Caco-2 (cell line): ENCODE measurements around the gene PTMA. TPM values are rescaled to one million over a fixed set of nuclear protein-coding genes. Genes with fewer than 3 reads are reported as not detected.
A peak's percentile ranks its signal among the peaks of the same experiment; 100 is the strongest.

Source experiments
- BruUV-seq: library from RNA; stranded (reverse); fragments of 400-500 nt; replicated peaks from 2 replicates; lab custom pipeline; 2021; lab: Mats Ljungman, UMichigan
- CTCF ChIA-PET: fragments of 300-600 bp; sonication (Branson Sonifier 250); formaldehyde crosslinking; loops from one replicate; lab custom pipeline; 2022; ENCODE audit warnings: antibody characterized with exemption; lab: Charles Lee
- POLR2A ChIA-PET: fragments of 300-600 bp; sonication (Branson Sonifier 250); formaldehyde crosslinking; loops from one replicate; lab custom pipeline; 2022; ENCODE audit warnings: antibody characterized with exemption; lab: Charles Lee
- DNase-seq, 2 experiments: peaks; one replicate each; pipeline versions ENCODE4 v3.0.0 to v3.0.0-alpha.2; 2020 to 2022
- H3K27me3 ChIP-seq: replicated peaks from 2 replicates; pipeline ENCODE4 v1.6.0; 2011; ENCODE audit warnings: low read length; ENCODE audit not compliant: control insufficient read depth, insufficient read depth
- H3K36me3 ChIP-seq: 2 replicates; pipeline ENCODE4 v1.5.1; 2011; ENCODE audit warnings: low read length; ENCODE audit not compliant: control insufficient read depth, insufficient read depth
- H3K4me1 ChIP-seq: fragments of 250-450 bp; sonication (Bioruptor Pico); 2 replicates; pipeline ENCODE4 v1.5.1; 2020; ENCODE audit warnings: mild to moderate bottlenecking
- H3K4me3 ChIP-seq: 2 replicates; pipeline ENCODE4 v1.5.1; 2011; ENCODE audit warnings: low read depth, mild to moderate bottlenecking, control low read depth, low read length
- H3K9me3 ChIP-seq: fragments of 250-450 bp; sonication (Bioruptor Pico); 2 replicates; pipeline ENCODE4 v1.5.1; 2020; ENCODE audit warnings: mild to moderate bottlenecking, moderate library complexity
- H3K27ac Mint-ChIP-seq: one replicate; pipeline ENCODE4 v1.8.0; 2022; ENCODE audit warnings: mixed read lengths; ENCODE audit not compliant: unreplicated experiment
- H3K27me3 Mint-ChIP-seq: one replicate; pipeline ENCODE4 v1.8.0; 2022; ENCODE audit warnings: mixed read lengths; ENCODE audit not compliant: insufficient read depth, unreplicated experiment
- H3K36me3 Mint-ChIP-seq: one replicate; pipeline ENCODE4 v1.8.0; 2022; ENCODE audit warnings: mild to moderate bottlenecking, mixed read lengths; ENCODE audit not compliant: insufficient read depth, unreplicated experiment
- H3K4me1 Mint-ChIP-seq: one replicate; pipeline ENCODE4 v1.8.0; 2022; ENCODE audit warnings: low read depth, mixed read lengths; ENCODE audit not compliant: unreplicated experiment
- H3K4me3 Mint-ChIP-seq: one replicate; pipeline ENCODE4 v1.8.0; 2022; ENCODE audit warnings: mild to moderate bottlenecking, moderate library complexity, mixed read lengths; ENCODE audit not compliant: unreplicated experiment
- H3K9me3 Mint-ChIP-seq: one replicate; pipeline ENCODE4 v1.8.0; 2022; ENCODE audit warnings: mixed read lengths; ENCODE audit not compliant: unreplicated experiment
- CTCF ChIP-seq, 2 experiments: fragments of 200-600 bp in 1 of 2; IDR thresholded peaks; 1 replicate in 1 of 2; 2 replicates in 1 of 2; pipeline versions ENCODE4 v1.5.1 to v1.8.0; 2011 to 2022; ENCODE audit warnings: antibody characterized with exemption in 1 of 2, control low read depth in 1 of 2, inconsistent platforms in 1 of 2, low read depth in 1 of 2, low read length in 1 of 2, mild to moderate bottlenecking in 1 of 2, moderate library complexity in 1 of 2; ENCODE audit not compliant: insufficient read depth in 1 of 2, severe bottlenecking in 1 of 2, unreplicated experiment in 1 of 2
- intact Hi-C: fragments of 100-400 bp; cut with micrococcal nuclease; formaldehyde crosslinking; loops from one replicate; pipeline ENCODE4 v1.10.0; 2022; ENCODE audit not compliant: unreplicated experiment
- total RNA-seq: library from RNA; stranded (reverse); gene quantifications from 2 replicates; pipeline ENCODE4 v1.2.3, GENCODE V29; 2022

Gene PTMA
- total RNA-seq, 1 experiment from 2014 or later = 669 TPM

GRCh38 chr2:231713730-231714638 lies 5.7 kb downstream of the PTMA start:
- H3K4me3 Mint-ChIP-seq = peak overlapping the region; percentile 31
- Histone ChIP-seq H3K4me3 (no peak overlapping the region), H3K9me3 (no peaks in the 10 kb centered on the region), H3K36me3 (peaks cover 3% of the 10 kb centered on the region), H3K27me3 (no peaks in the 10 kb centered on the region), H3K4me1 (peaks cover 11% of the 10 kb centered on the region)
- peak; percentile 81 to 82 for DNase-seq
- ChIA-PET CTCF (interaction anchor here (0.6 to 2.7 kb wide), 9 partner anchors 26 to 103 kb away, joined by 3 to 55 read pairs (median 4); no protein-coding TSS in a partner anchor), POLR2A (interaction anchor here (2.2 kb wide), 2 partner anchors 34 to 100 kb away, joined by 8 to 11 read pairs; no protein-coding TSS in a partner anchor)
- BruUV-seq = no TSS peak
- intact Hi-C loops = loop anchor here (2.0 to 10.0 kb wide), 2 partner anchors 37 to 71 kb away; partner anchors contain the start of genes COPS7B and PDE6D
- peaks cover 69% of the 10 kb centered on the region for H3K36me3 Mint-ChIP-seq
- peak; percentile 74 to 82 for TF ChIP-seq CTCF (IDR thresholded peaks at IDR 0.05; ENCODE audit: insufficient read depth in 1 of 2, low read depth in 1 of 2, low read length in 1 of 2, severe bottlenecking in 1 of 2, unreplicated experiment in 1 of 2)
- peaks cover 16% of the 10 kb centered on the region for H3K4me1 Mint-ChIP-seq
- H3K9me3 Mint-ChIP-seq = no peaks in the 10 kb centered on the region
- H3K27ac Mint-ChIP-seq = peak overlapping the region; percentile 45
- no peaks in the 10 kb centered on the region for H3K27me3 Mint-ChIP-seq

- H3K4me1 Mint-ChIP-seq = peaks cover 16% of the 10 kb centered on the region
- ChIA-PET POLR2A (interaction anchor here (2.2 kb wide), 2 partner anchors 35 to 101 kb away, joined by 8 to 11 read pairs; no protein-coding TSS in a partner anchor), CTCF (interaction anchor here (0.6 to 2.7 kb wide), 9 partner anchors 9 to 104 kb away, joined by 3 to 55 read pairs (median 4); no protein-coding TSS in a partner anchor)
- Histone ChIP-seq H3K4me1 (peaks cover 11% of the 10 kb centered on the region), H3K27me3 (no peaks in the 10 kb centered on the region), H3K9me3 (no peaks in the 10 kb centered on the region), H3K36me3 (peaks cover 3% of the 10 kb centered on the region), H3K4me3 (no peak overlapping the region)
- DNase-seq = peak; percentile 82 to 87
- no TSS peak for BruUV-seq
- no peaks in the 10 kb centered on the region for H3K27me3 Mint-ChIP-seq
- no peaks in the 10 kb centered on the region for H3K9me3 Mint-ChIP-seq
- H3K4me3 Mint-ChIP-seq = no peak overlapping the region
- intact Hi-C loops = loop anchor here (1.0 to 10.0 kb wide), 4 partner anchors 35 to 103 kb away; partner anchors contain the start of genes COPS7B and PDE6D
- TF ChIP-seq CTCF (IDR thresholded peaks at IDR 0.05; ENCODE audit: insufficient read depth in 1 of 2, low read depth in 1 of 2, low read length in 1 of 2, severe bottlenecking in 1 of 2, unreplicated experiment in 1 of 2) = peak; percentile 69 to 71
- peak overlapping the region; percentile 59 for H3K27ac Mint-ChIP-seq
- H3K36me3 Mint-ChIP-seq = peaks cover 60% of the 10 kb centered on the region
These were observed 6.5 kb downstream of the PTMA start for GRCh38 chr2:231714639-231715498.
